CD4-positive, alpha-beta T cell (primary cell): ENCODE measurements around the gene ALDH1L2. TPM values are rescaled to one million over a fixed set of nuclear protein-coding genes. Genes with fewer than 3 reads are reported as not detected.
A peak's percentile ranks its signal among the peaks of the same experiment; 100 is the strongest.

ENCODE experiments used
- ATAC-seq: fragments of 200-7000 bp; cut with Tn5 transposase; one replicate; pipeline ENCODE4 v1.10.0; 2022; ENCODE audit warnings: mild to moderate bottlenecking; ENCODE audit not compliant: poor library complexity
- CTCF ChIA-PET: fragments of 350-600 bp; sonication (Branson Sonifier 250); formaldehyde crosslinking; loops from one replicate; lab custom pipeline; 2021; ENCODE audit warnings: antibody characterized with exemption, inconsistent platforms; lab: Charles Lee
- POLR2A ChIA-PET: fragments of 350-600 bp; sonication (Branson Sonifier 250); formaldehyde crosslinking; loops from one replicate; lab custom pipeline; 2021; ENCODE audit warnings: antibody characterized with exemption, inconsistent platforms; lab: Charles Lee
- DNase-seq, 14 experiments: peaks; one replicate each; pipeline ENCODE4 v3.0.0-alpha.2; 2013 to 2020; ENCODE audit warnings: mixed read lengths in 2 of 14
- H3K27ac ChIP-seq, 2 donors: one replicate each; pipeline versions ENCODE4 v1.5.1 to v1.7.0; 2013; ENCODE audit warnings: low read length in 2 of 2, low read depth in 1 of 2, mild to moderate bottlenecking in 1 of 2
- H3K27me3 ChIP-seq, 2 experiments: 1 replicate in 1 of 2; 2 replicates in 1 of 2; pipeline versions ENCODE4 v1.6.1 to v1.7.0; 2013; ENCODE audit warnings: low read length in 2 of 2, control low read depth in 1 of 2, mild to moderate bottlenecking in 1 of 2, moderate library complexity in 1 of 2; ENCODE audit not compliant: insufficient read depth in 2 of 2, control insufficient read depth in 1 of 2
- H3K36me3 ChIP-seq: one replicate; pipeline ENCODE4 v1.6.1; 2013; ENCODE audit warnings: low read length, control low read depth; ENCODE audit not compliant: insufficient read depth
- H3K4me1 ChIP-seq: one replicate; pipeline ENCODE4 v1.6.1; 2013; ENCODE audit warnings: low read length, control low read depth; ENCODE audit not compliant: insufficient read depth
- H3K4me3 ChIP-seq: one replicate; pipeline ENCODE4 v1.5.1; 2013; ENCODE audit warnings: mild to moderate bottlenecking, low read length, moderate library complexity
- H3K9me3 ChIP-seq, 2 experiments: 1 replicate in 1 of 2; 2 replicates in 1 of 2; pipeline versions ENCODE4 v1.6.1 to v1.7.0; 2013; ENCODE audit warnings: low read length in 2 of 2, mild to moderate bottlenecking in 2 of 2, control low read depth in 1 of 2, moderate library complexity in 1 of 2; ENCODE audit not compliant: control insufficient read depth in 1 of 2, insufficient read depth in 1 of 2
- H3K27ac Mint-ChIP-seq: one replicate; pipeline ENCODE4 v1.8.0; 2020; ENCODE audit warnings: mixed read lengths
- H3K27me3 Mint-ChIP-seq: one replicate; pipeline ENCODE4 v1.8.0; 2021; ENCODE audit warnings: mixed read lengths
- H3K36me3 Mint-ChIP-seq: one replicate; pipeline ENCODE4 v1.8.0; 2021; ENCODE audit warnings: low read depth, mixed read lengths
- H3K4me1 Mint-ChIP-seq: one replicate; pipeline ENCODE4 v1.8.0; 2021; ENCODE audit warnings: low read depth, mixed read lengths
- H3K4me3 Mint-ChIP-seq: one replicate; pipeline ENCODE4 v1.8.0; 2020; ENCODE audit warnings: mild to moderate bottlenecking, mixed read lengths
- H3K9me3 Mint-ChIP-seq: one replicate; pipeline ENCODE4 v1.8.0; 2020; ENCODE audit warnings: mixed read lengths
- CTCF ChIP-seq: fragments of 200-600 bp; IDR thresholded peaks from one replicate; pipeline ENCODE4 v1.8.0; 2022; ENCODE audit warnings: antibody characterized with exemption, mild to moderate bottlenecking
- intact Hi-C, 2 experiments: fragments of 100-400 bp; cut with DNase I in 1 of 2; cut with micrococcal nuclease in 1 of 2; formaldehyde crosslinking; loops; one replicate each; pipeline versions ENCODE4 v1.15.1 to v1.9.0; 2023 to 2025; cut with DNase I, micrococcal nuclease
- total RNA-seq, 174 experiments: library from RNA in 2 of 174; stranded (reverse) in 2 of 174; gene quantifications; one replicate each; pipeline ENCODE4 v1.2.3 and lab custom pipeline; 2021 to 2026

The ALDH1L2 gene
- total RNA-seq, 2 experiments from 2014 or later, result 0.03 TPM; not detected in 1

GRCh38 chr12:104998423-104999346 is 85.6 kb downstream of the ALDH1L2 start:
- Histone ChIP-seq H3K27ac (no peak overlapping the region), H3K4me1 (no peaks in the 10 kb centered on the region), H3K4me3 (no peak overlapping the region), H3K36me3 (peaks cover 57% of the 10 kb centered on the region), H3K9me3 (no peaks in the 10 kb centered on the region), H3K27me3 (no peaks in the 10 kb centered on the region)
- Mint-ChIP-seq H3K36me3 (peaks cover 98% of the 10 kb centered on the region), H3K4me1 (peaks cover 13% of the 10 kb centered on the region), H3K9me3 (no peaks in the 10 kb centered on the region), H3K27me3 (no peaks in the 10 kb centered on the region), H3K27ac (no peak overlapping the region), H3K4me3 (no peak overlapping the region)
- ATAC-seq, result no peak
- CTCF ChIA-PET, result no interaction called here
- intact Hi-C loops, result no loop called here
- no peak for DNase-seq
- POLR2A ChIA-PET, result no interaction called here
- no peak for TF ChIP-seq CTCF

GRCh38 chr12:104997541-104997940 is 86.7 kb downstream of the ALDH1L2 start:
- H3K27ac ChIP-seq, result no peak overlapping the region
- intact Hi-C loops, result no loop called here
- Mint-ChIP-seq H3K4me3 (no peak overlapping the region), H3K27me3 (no peaks in the 10 kb centered on the region), H3K4me1 (peaks cover 13% of the 10 kb centered on the region), H3K36me3 (peaks cover 98% of the 10 kb centered on the region), H3K27ac (no peak overlapping the region), H3K9me3 (no peaks in the 10 kb centered on the region)
- peak in 1 of 14 experiments; percentile 7 for DNase-seq
- ChIA-PET POLR2A (no interaction called here), CTCF (no interaction called here)
- no peaks in the 10 kb centered on the region for H3K4me1 ChIP-seq
- peaks cover 60% of the 10 kb centered on the region for H3K36me3 ChIP-seq
- H3K27me3 ChIP-seq, result no peaks in the 10 kb centered on the region
- no peak for ATAC-seq
- no peak for TF ChIP-seq CTCF
- no peak overlapping the region for H3K4me3 ChIP-seq
- no peaks in the 10 kb centered on the region for H3K9me3 ChIP-seq

- ATAC-seq (no peak), DNase-seq (no peak)
- H3K36me3 Mint-ChIP-seq, result peaks cover 95% of the 10 kb centered on the region
- H3K9me3 Mint-ChIP-seq, result no peaks in the 10 kb centered on the region
- Histone ChIP-seq H3K27ac (no peak overlapping the region), H3K4me3 (no peak overlapping the region), H3K9me3 (no peaks in the 10 kb centered on the region), H3K27me3 (no peaks in the 10 kb centered on the region), H3K4me1 (no peaks in the 10 kb centered on the region), H3K36me3 (peaks cover 51% of the 10 kb centered on the region)
- H3K4me3 Mint-ChIP-seq, result no peak overlapping the region
- H3K4me1 Mint-ChIP-seq, result peaks cover 17% of the 10 kb centered on the region
- ChIA-PET CTCF (interaction anchor here (1.0 kb wide), 1 partner anchor 27 kb away, joined by 3 read pairs; no protein-coding TSS in a partner anchor), POLR2A (no interaction called here)
- TF ChIP-seq CTCF, result no peak
- intact Hi-C loops, result no loop called here
- no peaks in the 10 kb centered on the region for H3K27me3 Mint-ChIP-seq
- H3K27ac Mint-ChIP-seq, result no peak overlapping the region
Observed at GRCh38 chr12:104994336-104994735, 89.9 kb downstream of the ALDH1L2 start.
